GOT3 (cell line): ENCODE measurements around the gene CHRNA9.
"Not testable (repeated sequence)": the region's sequence is repeated elsewhere in the genome, so short reads cannot be mapped to it uniquely, and the experiment has no call there.

Experiments
- DNase-seq: peaks from one replicate; lab custom pipeline; 2025; ENCODE audit warnings: mixed read lengths; lab: John Stamatoyannopoulos, UW

Gene CHRNA9

GRCh38 chr4:40334591-40335524 is at the start of gene CHRNA9:
TSS of gene CHRNA9 (plus strand) at chr4:40335333. CDS start at chr4:40335468, 135 bp downstream.
- DNase-seq: no peak

- no peak for DNase-seq
Observed at GRCh38 chr4:40285692-40286091, 49.4 kb upstream of the CHRNA9 start.

- no peak for DNase-seq
Observed at GRCh38 chr4:40288566-40288965, 46.6 kb upstream of the CHRNA9 start.

- no peak for DNase-seq
Observed at GRCh38 chr4:40289366-40290188, 45.6 kb upstream of the CHRNA9 start.

GRCh38 chr4:40290611-40291186 is 44.4 kb upstream of the CHRNA9 start:
- DNase-seq: not testable (repeated sequence)

- no peak for DNase-seq
Observed at GRCh38 chr4:40292313-40292759, 42.8 kb upstream of the CHRNA9 start.

GRCh38 chr4:40294339-40294738 is 40.8 kb upstream of the CHRNA9 start:
- DNase-seq: no peak

GRCh38 chr4:40295030-40295429 is 40.1 kb upstream of the CHRNA9 start:
- not testable (repeated sequence) for DNase-seq

GRCh38 chr4:40295572-40295971 is 39.6 kb upstream of the CHRNA9 start:
- no peak for DNase-seq

GRCh38 chr4:40299126-40299525 is 36.0 kb upstream of the CHRNA9 start:
- DNase-seq: no peak

GRCh38 chr4:40299811-40300292 is 35.3 kb upstream of the CHRNA9 start:
- DNase-seq: no peak

- DNase-seq: no peak
Observed at GRCh38 chr4:40300371-40301162, 34.6 kb upstream of the CHRNA9 start.

GRCh38 chr4:40301603-40302002 is 33.5 kb upstream of the CHRNA9 start:
- DNase-seq: no peak

GRCh38 chr4:40303751-40304150 is 31.4 kb upstream of the CHRNA9 start:
- no peak for DNase-seq

GRCh38 chr4:40305328-40306170 is 29.6 kb upstream of the CHRNA9 start:
- DNase-seq: no peak

GRCh38 chr4:40306226-40306625 is 28.9 kb upstream of the CHRNA9 start:
- no peak for DNase-seq

- DNase-seq: no peak
Observed at GRCh38 chr4:40306976-40307375, 28.2 kb upstream of the CHRNA9 start.

- no peak for DNase-seq
Observed at GRCh38 chr4:40307627-40308497, 27.3 kb upstream of the CHRNA9 start.

- no peak for DNase-seq
Observed at GRCh38 chr4:40308528-40309122, 26.5 kb upstream of the CHRNA9 start.
